Lower leg skin (tissue), 4 donors: ENCODE results near the gene GCSAML. TPM values are rescaled to one million over a fixed set of nuclear protein-coding genes. Genes with fewer than 3 reads are reported as not detected.

Experiments used
- DNase-seq, 2 donors: peaks; one replicate each; pipeline ENCODE4 v3.0.0-alpha.2; 2019; ENCODE audit warnings: low spot score in 2 of 2
- H3K4me3 ChIP-seq: fragments of 200-600 bp; sonication (generic); 2 replicates; pipeline ENCODE4 v1.5.1; 2017; ENCODE audit warnings: mild to moderate bottlenecking, low read depth; ENCODE audit not compliant: poor library complexity, severe bottlenecking
- CTCF ChIP-seq, 3 donors: fragments of 450-650 bp; IDR thresholded peaks; one replicate each; pipeline ENCODE4 v1.5.1; 2016; ENCODE audit warnings: antibody characterized with exemption in 3 of 3, mild to moderate bottlenecking in 3 of 3, moderate library complexity in 2 of 3
- POLR2A ChIP-seq, 2 donors: fragments of 450-650 bp; IDR thresholded peaks; one replicate each; pipeline ENCODE4 v1.6.1; 2016 to 2017; ENCODE audit warnings: antibody characterized with exemption in 2 of 2, mild to moderate bottlenecking in 1 of 2, moderate library complexity in 1 of 2
- WGBS, 2 donors: methylation state at CpG; one replicate each; pipeline ENCODE4 v1.1.5; 2018; 5-methylcytosine and 5-hydroxymethylcytosine counted together
- intact Hi-C: fragments of 100-400 bp; cut with DNase I; formaldehyde crosslinking; loops from one replicate; pipeline ENCODE4 v1.15.0; 2023; ENCODE audit warnings: low total_unique reads
- total RNA-seq, 4 donors: library from RNA; depleted of rRNA; stranded (reverse); fragments of >200 nt; gene quantifications; one replicate each; pipeline ENCODE4 v1.1.0, GENCODE V29; 2016

The GCSAML gene
- total RNA-seq, 4 donors from 2014 or later = 0.08 to 0.32 (median 0.10) TPM; not detected in 1

- no peak overlapping the region for H3K4me3 ChIP-seq
- intact Hi-C loops = no loop called here
- DNase-seq = no peak
- TF ChIP-seq CTCF (IDR thresholded peaks at IDR 0.05) (no peak), POLR2A (IDR thresholded peaks at IDR 0.05) (no peak)
- WGBS, 2 donors = 66 to 71% methylated on average over 2 of the region's 2 CpGs
Observed at GRCh38 chr1:247528812-247529474, 20.0 kb upstream of the GCSAML start.

- TF ChIP-seq POLR2A (IDR thresholded peaks at IDR 0.05) (no peak), CTCF (IDR thresholded peaks at IDR 0.05) (no peak)
- no peak overlapping the region for H3K4me3 ChIP-seq
- intact Hi-C loops = loop anchor here (5.0 kb wide), 1 partner anchor 1678 kb away; no protein-coding TSS in a partner anchor
- DNase-seq = no peak
- 76 to 78% methylated on average over 1 of the region's 1 CpG for WGBS, 2 donors
Observed at GRCh38 chr1:247529771-247530355, 19.1 kb upstream of the GCSAML start.

- intact Hi-C loops = loop anchor here (5.0 kb wide), 1 partner anchor 1678 kb away; no protein-coding TSS in a partner anchor
- no peak for TF ChIP-seq CTCF (IDR thresholded peaks at IDR 0.05)
- no peak for TF ChIP-seq POLR2A (IDR thresholded peaks at IDR 0.05)
- WGBS, 2 donors = 58 to 75% methylated on average over 33 to 41 of the region's 41 CpGs
- no peak overlapping the region for H3K4me3 ChIP-seq
- DNase-seq = no peak
Observed at GRCh38 chr1:247530785-247531184, 18.1 kb upstream of the GCSAML start.

- WGBS, 2 donors = 88 to 92% methylated on average over 8 of the region's 8 CpGs
- TF ChIP-seq POLR2A (IDR thresholded peaks at IDR 0.05) (no peak), CTCF (IDR thresholded peaks at IDR 0.05) (no peak)
- DNase-seq = no peak
- intact Hi-C loops = loop anchor here (5.0 kb wide), 1 partner anchor 1680 kb away; no protein-coding TSS in a partner anchor
- no peak overlapping the region for H3K4me3 ChIP-seq
Observed at GRCh38 chr1:247531937-247532336, 17.0 kb upstream of the GCSAML start.

- WGBS, 2 donors = 69 to 73% methylated on average over 3 of the region's 3 CpGs
- DNase-seq = no peak
- intact Hi-C loops = no loop called here
- TF ChIP-seq POLR2A (IDR thresholded peaks at IDR 0.05) = no peak
- TF ChIP-seq CTCF (IDR thresholded peaks at IDR 0.05) = no peak
- H3K4me3 ChIP-seq = no peak overlapping the region
Observed at GRCh38 chr1:247535402-247535801, 13.5 kb upstream of the GCSAML start.
